Panc1 (cell line): ENCODE measurements around the gene NKAPL. TPM values are rescaled to one million over a fixed set of nuclear protein-coding genes. Genes with fewer than 3 reads are reported as not detected.

ENCODE experiments used
- ATAC-seq: fragments of 200-7000 bp; cut with Tn5 transposase; 2 replicates; pipeline ENCODE4 v1.9.1; 2020; ENCODE audit warnings: mild to moderate bottlenecking, moderate library complexity
- BruUV-seq: library from RNA; stranded (reverse); fragments of 400-500 nt; replicated peaks from 2 replicates; lab custom pipeline; 2021; lab: Mats Ljungman, UMichigan
- CTCF ChIA-PET: fragments of 300-600 bp; sonication (Branson Sonifier 250); formaldehyde crosslinking; loops from one replicate; lab custom pipeline; 2022; ENCODE audit warnings: antibody characterized with exemption; lab: Charles Lee
- POLR2A ChIA-PET: fragments of 300-600 bp; sonication (Branson Sonifier 250); formaldehyde crosslinking; loops from one replicate; lab custom pipeline; 2022; ENCODE audit warnings: antibody characterized with exemption; lab: Charles Lee
- DNase-seq: peaks from one replicate; pipeline ENCODE4 v3.0.0-alpha.2; 2010; ENCODE audit warnings: low read depth, low spot score
- H3K27ac ChIP-seq: 2 replicates; pipeline ENCODE4 v1.5.1; 2011; ENCODE audit warnings: mild to moderate bottlenecking, low read length, inconsistent platforms
- H3K27me3 ChIP-seq: fragments of 200-500 bp; sonication (Bioruptor generic); 2 replicates; pipeline ENCODE4 v1.6.0; 2014; ENCODE audit warnings: low read length, inconsistent platforms; ENCODE audit not compliant: control insufficient read depth, insufficient read depth
- H3K36me3 ChIP-seq: fragments of 200-500 bp; sonication (Bioruptor generic); 2 replicates; pipeline ENCODE4 v1.5.1; 2014; ENCODE audit warnings: inconsistent platforms, mild to moderate bottlenecking, low read length, moderate library complexity; ENCODE audit not compliant: control insufficient read depth, insufficient read depth
- H3K4me1 ChIP-seq: 2 replicates; pipeline ENCODE4 v1.5.1; 2011; ENCODE audit warnings: inconsistent platforms, mild to moderate bottlenecking, low read length, moderate library complexity; ENCODE audit not compliant: control insufficient read depth, insufficient read depth
- H3K4me3 ChIP-seq, 2 experiments: 2 replicates each; pipeline ENCODE4 v1.5.1; 2011 to 2012; ENCODE audit warnings: low read depth in 2 of 2, low read length in 2 of 2, mild to moderate bottlenecking in 2 of 2, inconsistent platforms in 1 of 2, moderate library complexity in 1 of 2
- H3K9me3 ChIP-seq: fragments of 200-500 bp; sonication (Bioruptor generic); 2 replicates; pipeline ENCODE4 v1.5.1; 2014; ENCODE audit warnings: low read depth, mild to moderate bottlenecking, inconsistent platforms, low read length, moderate library complexity; ENCODE audit not compliant: control insufficient read depth, insufficient read depth
- POLR2AphosphoS5 ChIP-seq: IDR thresholded peaks from 2 replicates; pipeline ENCODE4 v1.6.1; 2012; ENCODE audit warnings: mild to moderate bottlenecking, low read depth, low read length, moderate library complexity
- REST ChIP-seq, 2 experiments: IDR thresholded peaks; 2 replicates each; pipeline ENCODE4 v1.6.1; 2011 to 2012; ENCODE audit warnings: low read depth in 2 of 2, control low read depth in 1 of 2, low read length in 1 of 2, mild to moderate bottlenecking in 1 of 2, moderate library complexity in 1 of 2; ENCODE audit not compliant: insufficient read depth in 1 of 2
- SIN3A ChIP-seq: IDR thresholded peaks from 2 replicates; pipeline ENCODE4 v1.6.1; 2012; ENCODE audit warnings: low read depth, mild to moderate bottlenecking, low read length, moderate library complexity, borderline replicate concordance; ENCODE audit not compliant: insufficient read depth
- TCF7L2 ChIP-seq: IDR thresholded peaks from 2 replicates; pipeline ENCODE4 v1.6.1; 2011; ENCODE audit warnings: mild to moderate bottlenecking, low read depth, low read length, inconsistent platforms
- in situ Hi-C: cut with HindIII; loops from 2 replicates; pipeline ENCODE4 v1.10.0; 2016; ENCODE audit warnings: low sequenced_read_pairs, low pct_unique_long_range_greater_than_20kb
- intact Hi-C: fragments of 100-400 bp; cut with micrococcal nuclease; formaldehyde crosslinking; loops from one replicate; pipeline ENCODE4 v1.10.0; 2022; ENCODE audit not compliant: unreplicated experiment
- total RNA-seq: library from RNA; stranded (reverse); gene quantifications from one replicate; pipeline ENCODE4 v1.2.1, GENCODE V29; 2021; ENCODE audit not compliant: unreplicated experiment
- TF ChIP-seq, protein P1 (sequence below): fragments of 450-650 bp; IDR thresholded peaks from 2 replicates; pipeline ENCODE4 v1.5.1; 2017; ENCODE audit warnings: mild to moderate bottlenecking

NKAPL gene
- total RNA-seq, 1 experiment from 2014 or later = not detected

GRCh38 chr6:28251661-28252008, 7.5 kb upstream of the NKAPL start:
- peaks cover 11% of the 10 kb centered on the region for H3K4me1 ChIP-seq
- peak; percentile 72 for ATAC-seq
- peaks cover 4% of the 10 kb centered on the region; the same call in 1 of the 2 replicates for H3K36me3 ChIP-seq
- BruUV-seq = no TSS peak
- in situ Hi-C loops = no loop called here
- DNase-seq = no peak
- intact Hi-C loops = no loop called here
- H3K9me3 ChIP-seq = no peaks in the 10 kb centered on the region
- ChIA-PET POLR2A (interaction anchor here (0.5 kb wide), 1 partner anchor 44 kb away, joined by 4 read pairs; no protein-coding TSS in a partner anchor), CTCF (no interaction called here)
- H3K27ac ChIP-seq = peak overlapping the region; percentile 93
- H3K27me3 ChIP-seq = no peaks in the 10 kb centered on the region
- TF ChIP-seq REST (IDR thresholded peaks at IDR 0.05; ENCODE audit: insufficient read depth in 1 of 2, low read depth in 2 of 2, low read length in 1 of 2) (no peak), TCF7L2 (no peak)
- H3K4me3 ChIP-seq = peak overlapping the region; percentile 90 to 97

GRCh38 chr6:28252009-28252975, 6.8 kb upstream of the NKAPL start, which contains the start of gene ZKSCAN4:
Gene ZKSCAN4, minus strand, starts transcription at chr6:28252269. Its CDS starts 289 bp downstream, at chr6:28251980.
- ATAC-seq = peak; percentile 97
- ChIA-PET POLR2A (interaction anchor here (0.5 to 0.6 kb wide), 2 partner anchors 15 to 44 kb away, joined by 4 to 5 read pairs; partner anchors contain the start of gene ZSCAN26), CTCF (no interaction called here)
- peak within 1 kb of the TSS; percentile 90 to 97 for H3K4me3 ChIP-seq
- peak within 1 kb of the TSS; percentile 93 for H3K27ac ChIP-seq
- H3K36me3 ChIP-seq = peaks cover 4% of the 10 kb centered on the region; the same call in 1 of the 2 replicates
- DNase-seq = peak; percentile 81
- peaks cover 11% of the 10 kb centered on the region for H3K4me1 ChIP-seq
- TF ChIP-seq POLR2AphosphoS5 = peak; percentile 62; the same call in 1 of the 2 replicates
- TF ChIP-seq TCF7L2 = no peak
- no peaks in the 10 kb centered on the region for H3K27me3 ChIP-seq
- in situ Hi-C loops (no loop called here), intact Hi-C loops (no loop called here)
- no TSS peak for BruUV-seq
- no peaks in the 10 kb centered on the region for H3K9me3 ChIP-seq

- peaks cover 4% of the 10 kb centered on the region; the same call in 1 of the 2 replicates for H3K36me3 ChIP-seq
- H3K4me3 ChIP-seq = no peak overlapping the region
- BruUV-seq = no TSS peak
- H3K27me3 ChIP-seq = no peaks in the 10 kb centered on the region
- in situ Hi-C loops (no loop called here), intact Hi-C loops (no loop called here)
- TF ChIP-seq TCF7L2 (no peak), POLR2AphosphoS5 (no peak), REST (IDR thresholded peaks at IDR 0.05; ENCODE audit: insufficient read depth in 1 of 2, low read depth in 2 of 2, low read length in 1 of 2) (no peak), SIN3A (no peak)
- TF ChIP-seq, protein P1, sequence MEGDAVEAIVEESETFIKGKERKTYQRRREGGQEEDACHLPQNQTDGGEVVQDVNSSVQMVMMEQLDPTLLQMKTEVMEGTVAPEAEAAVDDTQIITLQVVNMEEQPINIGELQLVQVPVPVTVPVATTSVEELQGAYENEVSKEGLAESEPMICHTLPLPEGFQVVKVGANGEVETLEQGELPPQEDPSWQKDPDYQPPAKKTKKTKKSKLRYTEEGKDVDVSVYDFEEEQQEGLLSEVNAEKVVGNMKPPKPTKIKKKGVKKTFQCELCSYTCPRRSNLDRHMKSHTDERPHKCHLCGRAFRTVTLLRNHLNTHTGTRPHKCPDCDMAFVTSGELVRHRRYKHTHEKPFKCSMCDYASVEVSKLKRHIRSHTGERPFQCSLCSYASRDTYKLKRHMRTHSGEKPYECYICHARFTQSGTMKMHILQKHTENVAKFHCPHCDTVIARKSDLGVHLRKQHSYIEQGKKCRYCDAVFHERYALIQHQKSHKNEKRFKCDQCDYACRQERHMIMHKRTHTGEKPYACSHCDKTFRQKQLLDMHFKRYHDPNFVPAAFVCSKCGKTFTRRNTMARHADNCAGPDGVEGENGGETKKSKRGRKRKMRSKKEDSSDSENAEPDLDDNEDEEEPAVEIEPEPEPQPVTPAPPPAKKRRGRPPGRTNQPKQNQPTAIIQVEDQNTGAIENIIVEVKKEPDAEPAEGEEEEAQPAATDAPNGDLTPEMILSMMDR = no peak
- POLR2A ChIA-PET = no interaction called here
- peaks cover 11% of the 10 kb centered on the region for H3K4me1 ChIP-seq
- H3K27ac ChIP-seq = no peak overlapping the region
- DNase-seq (no peak), ATAC-seq (no peak)
- CTCF ChIA-PET = no interaction called here
- no peaks in the 10 kb centered on the region for H3K9me3 ChIP-seq
These were observed 5.0 kb upstream of the NKAPL start for GRCh38 chr6:28254121-28254519.
